HG03064 (cell line): ENCODE results near the gene CDH4.

Experiments
- ATAC-seq: cut with Tn5 transposase; IDR thresholded peaks from one replicate; pipeline ENCODE4 v1.9.1; 2021; ENCODE audit warnings: low read depth; ENCODE audit not compliant: unreplicated experiment

Gene CDH4

GRCh38 chr20:61949363-61949713 is 697.3 kb downstream of the CDH4 start:
- ATAC-seq = no peak

- no peak for ATAC-seq
These were observed 697.9 kb downstream of the CDH4 start for GRCh38 chr20:61949714-61950640.

- ATAC-seq = no peak
These were observed 698.6 kb downstream of the CDH4 start for GRCh38 chr20:61950641-61951071.

GRCh38 chr20:61951695-61952533 is 699.9 kb downstream of the CDH4 start:
- ATAC-seq = no peak

GRCh38 chr20:61953037-61954021 is 701.3 kb downstream of the CDH4 start:
- ATAC-seq = no peak

- no peak for ATAC-seq
These were observed 702.4 kb downstream of the CDH4 start for GRCh38 chr20:61954276-61955021.

- ATAC-seq = no peak
These were observed 703.8 kb downstream of the CDH4 start for GRCh38 chr20:61955668-61956395.

- ATAC-seq = no peak
These were observed 704.6 kb downstream of the CDH4 start for GRCh38 chr20:61956396-61957342.

- no peak for ATAC-seq
These were observed 706.1 kb downstream of the CDH4 start for GRCh38 chr20:61957961-61958715.

- no peak for ATAC-seq
These were observed 707.0 kb downstream of the CDH4 start for GRCh38 chr20:61958773-61959700.

- no peak for ATAC-seq
These were observed 708.8 kb downstream of the CDH4 start for GRCh38 chr20:61960836-61961235.

GRCh38 chr20:61963149-61963548 is 711.1 kb downstream of the CDH4 start:
- no peak for ATAC-seq

- no peak for ATAC-seq
These were observed 712.0 kb downstream of the CDH4 start for GRCh38 chr20:61963885-61964674.

GRCh38 chr20:61964675-61965605 is 712.9 kb downstream of the CDH4 start:
- ATAC-seq = no peak
